Endometrial microvascular endothelial cells (primary cell): Measurements from ENCODE around the gene BRD1. TPM values are rescaled to one million over a fixed set of nuclear protein-coding genes. Genes with fewer than 3 reads are reported as not detected.

ENCODE experiments used
- in situ Hi-C: cut with HindIII; loops from 2 replicates; pipeline ENCODE4 v1.10.0; 2017; ENCODE audit warnings: low sequenced_read_pairs, low pct_unique_long_range_greater_than_20kb; ENCODE audit errors: inconsistent ontology term
- total RNA-seq: library from RNA; depleted of rRNA; stranded (reverse); fragments of >200 nt; gene quantifications from one replicate; pipeline ENCODE4 v1.2.3, GENCODE V29; 2015; ENCODE audit errors: inconsistent ontology term

Gene BRD1
- total RNA-seq, 1 donor from 2014 or later, result 16.1 TPM

DNA sequence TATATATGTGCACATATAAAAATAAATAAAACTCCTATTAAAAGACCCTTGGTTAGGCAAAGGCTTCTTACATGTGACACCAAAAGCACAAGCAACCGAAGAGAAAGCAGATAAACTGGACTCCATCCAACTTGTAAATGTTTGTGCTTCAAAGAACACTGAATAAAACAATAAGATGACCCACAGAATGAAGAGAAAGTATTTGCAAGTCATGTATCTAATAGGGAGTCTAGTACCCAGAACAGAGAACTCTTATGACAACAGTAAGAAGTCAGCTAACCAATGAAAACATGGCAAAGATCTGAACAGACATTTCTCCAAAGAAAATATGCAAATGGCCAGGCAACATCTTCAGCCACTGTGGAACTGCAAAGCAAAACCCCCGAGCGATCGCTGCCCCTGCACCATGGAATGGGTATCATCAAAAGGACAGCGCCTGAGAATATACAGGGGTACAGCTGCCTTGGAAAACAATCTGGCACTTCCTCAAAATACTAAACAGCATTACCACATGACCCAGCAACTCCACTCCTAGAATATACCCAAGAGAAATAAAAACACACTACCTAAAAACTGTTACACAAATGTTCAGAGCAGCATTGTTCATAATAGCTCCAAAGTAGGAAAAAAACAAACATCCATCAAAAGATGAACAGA is 17.2 kb downstream of the BRD1 start:
- in situ Hi-C loops, result no loop called here

DNA sequence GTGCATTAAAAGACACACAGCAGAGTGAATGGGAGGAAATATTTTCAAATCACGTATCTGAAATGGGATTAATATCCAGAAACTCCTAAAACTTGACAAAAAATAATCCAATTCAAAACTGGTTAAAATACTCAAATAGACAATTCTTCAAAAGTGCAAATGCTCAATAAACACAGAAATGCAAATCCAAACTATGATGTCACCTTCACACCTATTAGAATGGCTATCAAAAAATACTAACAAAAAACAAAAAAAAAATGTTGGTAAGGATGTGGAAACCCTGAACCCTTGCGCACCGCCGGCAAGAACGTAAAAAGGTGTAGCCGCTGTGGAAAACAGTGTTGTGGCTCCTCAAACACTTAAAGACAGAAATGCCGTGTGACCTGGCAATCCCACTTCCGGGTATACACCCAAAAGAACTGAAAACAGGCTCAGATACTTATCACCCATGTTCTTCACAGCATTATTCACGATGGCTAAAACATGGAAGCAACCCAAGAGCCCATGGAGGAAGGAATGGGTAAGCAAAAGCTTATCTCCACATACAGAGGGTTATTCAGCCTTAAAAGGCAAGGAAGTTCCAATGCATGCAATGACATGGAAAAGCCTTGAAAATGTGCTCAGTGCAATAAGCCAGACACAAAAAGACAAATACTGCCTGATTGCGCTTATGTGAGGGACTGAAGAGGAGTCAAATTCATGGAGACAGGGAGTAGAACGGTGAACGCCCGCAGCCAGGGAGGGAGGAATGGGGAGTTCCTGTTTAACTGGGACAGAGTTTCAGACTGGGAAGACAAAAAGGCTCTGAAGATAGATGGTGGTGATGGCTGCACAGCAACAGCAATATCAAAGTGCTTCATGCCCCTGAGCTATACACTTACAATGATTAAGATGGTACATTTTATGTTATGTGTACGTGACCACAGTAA is 19.6 kb downstream of the BRD1 start:
- in situ Hi-C loops, result no loop called here

GRCh38 chr22:49807129-49807528 is 20.5 kb downstream of the BRD1 start:
- in situ Hi-C loops, result no loop called here

DNA sequence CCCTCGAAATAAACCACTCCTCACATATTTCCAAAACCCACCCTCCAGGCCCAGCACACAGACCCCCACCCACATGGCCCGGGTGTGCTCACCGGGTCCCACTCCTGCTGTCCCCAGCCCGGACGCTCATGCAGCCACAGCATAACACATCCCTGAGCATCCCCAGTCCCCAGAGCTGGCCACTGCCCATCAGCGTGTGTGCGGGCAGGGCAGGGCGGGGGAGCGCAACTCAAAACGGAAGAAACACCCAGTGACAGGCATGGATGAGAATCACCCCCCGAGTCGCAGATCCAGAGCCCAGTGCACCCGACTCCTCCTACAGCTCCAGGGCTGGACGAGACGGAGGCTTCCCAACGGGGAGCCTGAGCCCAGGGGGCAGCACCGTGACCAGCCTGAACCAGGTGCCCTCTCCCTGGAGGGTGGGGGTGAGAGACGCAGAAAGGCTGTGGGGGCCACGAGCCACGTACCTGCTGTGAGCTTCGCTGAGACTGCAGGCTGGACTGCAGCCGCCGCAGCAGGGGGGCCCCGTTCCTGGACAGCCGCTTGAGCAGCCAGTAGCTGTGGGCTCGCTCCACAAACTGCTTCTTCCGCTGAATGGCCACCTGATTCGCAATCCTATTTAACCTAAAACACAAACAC is 23.8 kb downstream of the BRD1 start:
- in situ Hi-C loops, result no loop called here

DNA sequence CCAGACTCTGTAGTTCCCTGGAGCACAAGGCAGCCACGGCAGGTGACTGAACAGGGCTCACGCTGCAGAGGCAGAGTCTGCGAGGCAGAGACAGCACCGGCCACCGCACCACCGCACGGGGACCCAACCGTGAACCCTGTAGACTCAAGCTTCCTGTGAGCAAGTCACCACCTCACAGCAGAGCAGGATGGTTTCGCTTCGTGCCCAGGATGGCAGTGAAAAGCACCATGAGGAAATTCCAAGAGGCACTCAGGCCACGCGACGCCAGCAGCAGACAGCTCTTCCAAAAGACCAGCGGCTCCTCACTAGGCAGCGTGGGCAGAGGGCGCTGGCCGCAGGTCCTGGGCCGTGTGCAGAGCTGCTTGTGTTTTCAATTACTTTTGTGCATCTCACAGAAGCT is 24.5 kb downstream of the BRD1 start:
- in situ Hi-C loops, result no loop called here

- in situ Hi-C loops, result no loop called here
Measured at GRCh38 chr22:49801391-49802060, 26.1 kb downstream of the BRD1 start.

DNA sequence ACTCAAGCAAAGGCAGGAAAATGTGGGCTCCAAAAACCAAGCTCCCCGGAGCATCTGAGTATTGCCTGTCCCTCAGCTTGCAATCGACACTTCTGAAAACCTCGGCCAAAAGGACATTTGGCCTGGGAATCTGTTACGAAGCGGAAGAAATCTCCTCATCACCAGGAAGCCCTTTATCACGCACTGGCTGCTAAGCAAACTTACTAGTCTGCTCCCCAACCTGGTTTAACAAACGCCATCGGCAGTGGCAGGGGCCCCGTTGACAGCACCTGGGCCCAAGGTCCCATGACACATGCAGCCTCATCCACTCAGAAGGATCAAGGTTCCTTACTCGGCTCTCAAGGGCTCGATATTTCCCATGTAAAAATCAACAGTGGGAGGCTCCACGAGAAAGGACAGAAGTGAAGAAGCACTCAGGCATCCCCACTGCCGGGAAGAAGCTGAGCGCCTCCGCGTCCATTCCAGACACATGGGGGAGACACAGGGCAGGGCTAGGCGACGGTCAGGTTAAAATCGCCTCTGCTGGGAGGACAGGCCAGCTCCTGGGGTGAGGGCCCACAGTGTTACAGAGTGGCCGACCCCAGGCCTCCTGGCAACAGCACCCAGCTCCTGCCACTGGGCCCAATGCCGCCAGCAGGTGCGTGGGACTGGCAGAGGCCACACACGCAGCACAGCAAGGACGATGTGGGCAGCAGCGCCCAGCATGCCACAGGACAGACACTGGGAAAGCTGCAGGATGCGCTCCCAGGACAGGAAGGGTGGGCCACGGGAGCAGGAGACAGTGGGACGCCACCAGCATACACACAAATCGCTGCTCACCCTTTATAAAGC is 27.1 kb downstream of the BRD1 start:
- in situ Hi-C loops, result no loop called here

DNA sequence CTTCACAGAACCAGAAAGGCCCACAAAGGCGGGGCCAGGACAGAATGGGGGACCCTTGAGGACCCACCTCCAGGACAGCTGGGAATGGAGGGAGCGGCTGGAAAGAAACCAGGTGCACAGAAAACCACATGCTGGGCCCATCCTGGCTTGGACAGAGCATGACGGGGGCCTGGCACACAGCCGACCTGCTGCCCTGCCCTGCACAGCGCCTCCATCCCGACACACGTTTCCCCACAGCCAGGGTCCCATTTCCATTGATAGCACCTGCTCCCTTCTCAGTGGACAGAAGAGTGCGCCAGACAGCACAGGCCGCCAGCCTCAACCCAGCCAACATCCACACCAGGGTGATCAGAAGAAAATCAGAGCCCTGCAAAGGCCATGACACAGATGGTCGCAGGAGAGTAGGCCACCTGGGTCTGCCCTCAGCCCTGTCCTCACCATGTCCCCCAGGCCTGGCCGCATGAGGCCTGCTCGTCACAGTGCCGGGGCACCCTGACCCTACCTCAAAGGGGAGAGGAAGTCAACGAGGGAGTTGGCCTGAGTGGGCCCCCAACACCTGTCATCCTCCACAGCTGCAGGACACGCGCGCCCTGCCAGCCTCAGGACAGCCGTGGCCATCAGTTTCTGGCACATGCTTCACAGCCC is 28.1 kb downstream of the BRD1 start:
- in situ Hi-C loops, result loop anchor here (25.0 kb wide), 1 partner anchor 113 kb away; the partner anchor contains the start of genes ALG12 and CRELD2

DNA sequence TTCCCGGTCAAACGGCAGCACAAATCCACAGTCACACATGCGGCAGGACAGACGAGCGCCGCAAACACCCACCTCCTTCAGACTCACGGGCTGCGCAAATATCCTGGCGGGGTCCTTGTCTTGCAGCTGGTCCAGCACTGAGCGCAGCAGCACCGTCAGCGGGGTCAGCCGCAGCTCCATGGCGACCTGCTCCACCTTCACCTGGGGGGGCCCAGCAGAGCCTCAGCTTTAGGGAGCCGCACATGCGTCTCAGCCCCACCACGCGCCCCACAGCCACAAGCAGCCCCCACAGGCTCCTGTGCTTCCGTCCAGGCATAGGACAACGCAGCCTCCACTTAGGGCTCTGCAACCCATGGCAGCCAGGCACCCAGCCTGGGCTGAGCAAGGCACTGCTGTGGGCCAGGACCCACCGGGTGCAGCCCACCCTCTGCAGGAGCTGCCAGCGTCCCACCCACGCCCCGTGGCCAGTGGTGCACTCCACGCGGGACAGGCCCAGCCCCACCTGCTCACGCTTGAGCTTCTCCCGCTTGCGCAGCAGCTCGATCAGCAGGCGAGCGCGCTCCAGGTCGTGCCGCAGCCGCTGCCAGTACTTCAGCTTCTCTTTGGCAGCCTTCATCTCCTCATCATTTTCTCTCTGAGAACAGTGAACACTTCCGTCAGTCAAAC is 29.1 kb downstream of the BRD1 start:
- in situ Hi-C loops, result loop anchor here (25.0 kb wide), 1 partner anchor 114 kb away; the partner anchor contains the start of genes ALG12 and CRELD2

DNA sequence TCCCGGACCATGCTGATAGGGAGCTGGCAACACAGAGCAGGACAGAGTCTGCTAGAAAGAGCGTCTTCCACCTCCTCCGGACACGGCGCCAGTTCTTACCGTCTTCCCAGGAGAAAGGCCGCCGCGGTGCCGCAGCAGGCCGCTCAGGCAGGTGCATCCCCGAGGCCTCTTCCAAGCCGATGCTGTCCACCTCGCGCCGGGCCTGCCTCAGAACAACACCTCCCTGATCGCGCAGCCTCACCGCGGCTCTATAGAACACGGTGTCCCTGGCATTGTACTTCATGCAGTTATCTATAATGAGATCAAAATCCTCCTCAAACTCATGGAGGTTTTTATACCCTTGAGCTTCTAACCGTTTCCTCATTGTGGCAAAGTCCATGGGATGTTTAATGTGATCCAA is 30.0 kb downstream of the BRD1 start:
- in situ Hi-C loops, result loop anchor here (25.0 kb wide), 1 partner anchor 115 kb away; the partner anchor contains the start of genes ALG12 and CRELD2

DNA sequence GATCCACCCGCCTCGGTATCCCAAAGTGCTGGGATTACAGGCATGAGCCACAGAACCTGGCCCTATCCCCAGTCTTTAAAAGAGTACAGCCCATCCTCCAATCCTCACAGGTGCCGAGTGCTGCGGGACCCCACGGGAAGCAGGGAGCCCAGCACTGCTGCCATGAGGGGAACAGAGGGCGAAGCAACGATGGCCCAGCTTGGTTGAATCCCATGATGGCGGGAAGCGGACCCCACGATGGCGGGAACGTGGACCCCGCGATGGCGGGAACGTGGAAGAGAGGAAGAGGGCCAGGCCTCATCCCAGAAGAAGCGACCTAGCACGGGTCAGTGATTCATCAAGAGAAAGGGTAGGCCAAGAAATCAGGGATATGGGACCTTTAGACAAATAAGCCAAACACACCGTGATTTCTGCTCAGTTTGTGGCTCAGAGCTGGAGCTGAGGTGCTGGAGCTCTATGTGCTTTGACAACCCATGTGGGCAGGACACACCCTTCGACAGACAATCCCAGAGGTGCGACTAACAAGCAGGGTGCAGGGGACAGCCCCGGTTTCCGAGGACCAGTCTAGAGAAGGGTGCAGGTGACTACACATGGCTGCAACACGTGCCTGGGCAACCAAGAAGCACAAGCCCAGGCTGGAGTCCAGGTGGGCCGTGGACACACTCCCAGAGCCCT is 30.9 kb downstream of the BRD1 start:
- in situ Hi-C loops, result loop anchor here (25.0 kb wide), 1 partner anchor 116 kb away; the partner anchor contains the start of genes ALG12 and CRELD2

GRCh38 chr22:49795521-49795920 is 32.2 kb downstream of the BRD1 start:
- in situ Hi-C loops, result loop anchor here (25.0 kb wide), 1 partner anchor 117 kb away; the partner anchor contains the start of genes ALG12 and CRELD2

DNA sequence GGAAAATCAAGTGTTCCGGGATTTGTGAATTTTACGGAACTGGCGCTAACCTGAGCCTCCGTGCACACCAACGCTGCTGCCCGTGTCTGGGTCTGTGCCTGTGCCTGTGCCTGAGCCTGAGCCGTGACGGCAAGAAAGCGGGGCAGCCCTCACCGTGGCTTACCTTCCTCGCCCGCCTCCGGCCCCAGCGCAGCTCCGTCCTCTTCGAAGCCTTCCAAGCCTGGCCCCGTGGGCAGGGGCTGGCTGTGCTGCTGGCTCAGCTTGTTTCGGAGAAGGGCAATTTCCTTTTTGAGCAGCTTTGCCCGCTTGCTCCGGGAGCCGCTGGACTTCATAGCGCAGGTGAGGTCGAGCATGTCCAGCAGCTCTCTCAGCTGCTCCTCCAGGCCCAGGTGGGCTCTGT is 33.8 kb downstream of the BRD1 start:
- in situ Hi-C loops, result loop anchor here (25.0 kb wide), 1 partner anchor 118 kb away; the partner anchor contains the start of genes ALG12 and CRELD2

DNA sequence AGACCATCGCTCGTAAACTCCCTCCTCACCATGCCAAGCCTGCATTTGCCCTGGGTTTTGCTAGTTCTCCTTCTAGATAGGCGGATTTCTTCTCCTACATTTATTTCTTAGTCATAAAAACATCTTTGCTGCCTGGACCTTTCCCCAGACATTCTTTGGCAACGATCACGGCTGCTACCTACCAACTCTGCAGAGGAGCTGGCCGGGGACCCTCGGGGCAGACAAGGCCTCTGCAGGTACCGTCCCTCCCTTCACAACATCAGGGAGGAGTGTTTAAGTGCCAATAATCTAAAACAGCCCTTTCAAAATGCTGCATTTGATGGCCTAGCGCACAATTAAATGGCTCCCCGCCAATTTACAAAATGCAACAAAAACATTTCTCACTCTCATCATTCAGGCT is 34.4 kb downstream of the BRD1 start:
- in situ Hi-C loops, result loop anchor here (25.0 kb wide), 1 partner anchor 119 kb away; the partner anchor contains the start of genes ALG12 and CRELD2

GRCh38 chr22:49792107-49792506 is 35.6 kb downstream of the BRD1 start:
- in situ Hi-C loops, result loop anchor here (25.0 kb wide), 1 partner anchor 120 kb away; the partner anchor contains the start of genes ALG12 and CRELD2

- in situ Hi-C loops, result loop anchor here (25.0 kb wide), 1 partner anchor 121 kb away; the partner anchor contains the start of genes ALG12 and CRELD2
Measured at GRCh38 chr22:49791682-49792081, 36.0 kb downstream of the BRD1 start.
